GM12891 (cell line): ENCODE data around the gene PTPRN2.

ENCODE experiments used
- POLR2A ChIP-seq: IDR thresholded peaks from 2 replicates; pipeline ENCODE4 v1.6.1; 2011; ENCODE audit warnings: low read depth, low read length, control low read depth
- POLR2AphosphoS5 ChIP-seq: IDR thresholded peaks from 2 replicates; pipeline ENCODE4 v1.6.1; 2011; ENCODE audit warnings: low read depth, low read length, control low read depth
- POU2F2 ChIP-seq: IDR thresholded peaks from 2 replicates; pipeline ENCODE4 v1.6.1; 2011; ENCODE audit warnings: low read depth, mild to moderate bottlenecking, control low read depth, low read length, moderate library complexity
- SPI1 ChIP-seq: IDR thresholded peaks from 2 replicates; pipeline ENCODE4 v1.6.1; 2011; ENCODE audit warnings: low read depth, low read length, control low read depth
- TAF1 ChIP-seq: IDR thresholded peaks from 2 replicates; pipeline ENCODE4 v1.6.1; 2011; ENCODE audit warnings: low read depth, low read length, control low read depth

DNA sequence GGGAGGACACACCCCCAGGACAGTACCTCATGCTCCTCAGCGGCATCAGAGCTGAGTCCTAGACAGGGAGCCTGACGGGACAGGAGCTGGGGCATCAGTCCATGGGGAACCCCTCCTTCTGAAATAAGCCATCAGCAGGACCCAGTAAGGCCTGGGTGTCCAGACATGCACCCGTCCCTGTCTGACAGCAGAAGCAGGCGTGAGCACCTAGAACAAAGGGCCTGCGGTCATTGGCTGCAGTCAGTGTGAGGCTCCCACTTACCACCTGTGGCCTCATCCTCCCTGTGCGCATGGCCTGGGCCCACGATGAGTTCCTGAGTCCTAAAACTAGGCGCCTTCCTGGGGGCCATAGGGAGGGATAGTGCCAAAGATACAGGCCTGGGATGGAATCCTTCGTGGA lies 484.7 kb downstream of the PTPRN2 start:
- TF ChIP-seq POLR2A: no peak
- no peak for TF ChIP-seq POLR2AphosphoS5
- no peak for TF ChIP-seq SPI1
- no peak for TF ChIP-seq POU2F2
- TF ChIP-seq TAF1: no peak
